Occipital lobe (tissue), 2 donors: ENCODE data around the gene PPP3CA. TPM values are rescaled to one million over a fixed set of nuclear protein-coding genes. Genes with fewer than 3 reads are reported as not detected.

ENCODE experiments used
- DNase-seq: peaks from one replicate; lab custom pipeline; 2025; lab: John Stamatoyannopoulos, UW
- total RNA-seq: library from RNA; depleted of rRNA; stranded (reverse); fragments of >200 nt; gene quantifications from one replicate; pipeline ENCODE4 v1.2.3, GENCODE V29; 2014

PPP3CA gene
- total RNA-seq, 1 donor from 2014 or later: 159 TPM

GRCh38 chr4:101288365-101289145 is 58.8 kb downstream of the PPP3CA start:
- DNase-seq: no peak

- DNase-seq: no peak
Measured at GRCh38 chr4:101287324-101287723, 60.0 kb downstream of the PPP3CA start.

GRCh38 chr4:101286663-101287062 is 60.7 kb downstream of the PPP3CA start:
- no peak for DNase-seq

GRCh38 chr4:101285985-101286384 is 61.3 kb downstream of the PPP3CA start:
- no peak for DNase-seq

- no peak for DNase-seq
Measured at GRCh38 chr4:101284546-101284945, 62.8 kb downstream of the PPP3CA start.

GRCh38 chr4:101283434-101283833 is 63.9 kb downstream of the PPP3CA start:
- no peak for DNase-seq

- no peak for DNase-seq
Measured at GRCh38 chr4:101282076-101282844, 65.1 kb downstream of the PPP3CA start.

GRCh38 chr4:101280866-101281600 is 66.3 kb downstream of the PPP3CA start:
- no peak for DNase-seq

GRCh38 chr4:101279377-101279871 is 67.9 kb downstream of the PPP3CA start:
- no peak for DNase-seq

- DNase-seq: no peak
Measured at GRCh38 chr4:101277671-101278070, 69.7 kb downstream of the PPP3CA start.

GRCh38 chr4:101276661-101277060 is 70.7 kb downstream of the PPP3CA start:
- no peak for DNase-seq

- DNase-seq: no peak
Measured at GRCh38 chr4:101274888-101275752, 72.2 kb downstream of the PPP3CA start.

GRCh38 chr4:101271516-101271915 is 75.8 kb downstream of the PPP3CA start:
- no peak for DNase-seq

- no peak for DNase-seq
Measured at GRCh38 chr4:101269682-101270081, 77.6 kb downstream of the PPP3CA start.

GRCh38 chr4:101265816-101266172 is 81.5 kb downstream of the PPP3CA start:
- no peak for DNase-seq

- no peak for DNase-seq
Measured at GRCh38 chr4:101264993-101265815, 82.1 kb downstream of the PPP3CA start.

- DNase-seq: no peak
Measured at GRCh38 chr4:101264512-101264911, 82.8 kb downstream of the PPP3CA start.

- DNase-seq: no peak
Measured at GRCh38 chr4:101262683-101263082, 84.6 kb downstream of the PPP3CA start.

GRCh38 chr4:101259876-101260275 is 87.5 kb downstream of the PPP3CA start:
- DNase-seq: no peak

- DNase-seq: no peak
Measured at GRCh38 chr4:101258883-101259282, 88.4 kb downstream of the PPP3CA start.
